Smooth muscle cell (in vitro differentiated cells): ENCODE results near the gene SSRP1. TPM values are rescaled to one million over a fixed set of nuclear protein-coding genes. Genes with fewer than 3 reads are reported as not detected.
"Not testable (repeated sequence)": the region's sequence is repeated elsewhere in the genome, so short reads cannot be mapped to it uniquely, and the experiment has no call there.

Experiments used
- DNase-seq: peaks from one replicate; lab custom pipeline; 2025; ENCODE audit not compliant: unreplicated experiment; lab: John Stamatoyannopoulos, UW
- H2AFZ ChIP-seq: fragments of 200-600 bp; sonication (generic); 2 replicates; pipeline ENCODE4 v1.6.0; 2016; ENCODE audit warnings: antibody characterized with exemption, low read depth, mild to moderate bottlenecking
- H3F3A ChIP-seq: fragments of 200-600 bp; sonication (generic); 2 replicates; pipeline ENCODE4 v1.6.0; 2017; ENCODE audit warnings: antibody characterized with exemption, low read depth
- H3K27ac ChIP-seq: fragments of 200-600 bp; sonication (generic); 2 replicates; pipeline ENCODE4 v1.5.1; 2016; ENCODE audit warnings: low read depth, mild to moderate bottlenecking
- H3K27me3 ChIP-seq: fragments of 200-600 bp; sonication (generic); 2 replicates; pipeline ENCODE4 v1.6.1; 2016; ENCODE audit warnings: low read depth, mild to moderate bottlenecking
- H3K36me3 ChIP-seq: fragments of 200-600 bp; sonication (generic); 2 replicates; pipeline ENCODE4 v1.5.1; 2016; ENCODE audit warnings: low read depth
- H3K4me1 ChIP-seq: fragments of 200-600 bp; sonication (generic); 2 replicates; pipeline ENCODE4 v1.5.1; 2016; ENCODE audit warnings: low read depth
- H3K4me2 ChIP-seq: fragments of 200-600 bp; sonication (generic); 2 replicates; pipeline ENCODE4 v1.6.0; 2016; ENCODE audit warnings: mild to moderate bottlenecking
- H3K4me3 ChIP-seq: fragments of 200-600 bp; sonication (generic); 2 replicates; pipeline ENCODE4 v1.5.1; 2016; ENCODE audit warnings: mild to moderate bottlenecking
- H3K79me2 ChIP-seq: fragments of 200-600 bp; sonication (generic); 2 replicates; pipeline ENCODE4 v1.6.0; 2016; ENCODE audit warnings: low read depth, mild to moderate bottlenecking
- H3K9ac ChIP-seq: fragments of 200-600 bp; sonication (generic); 2 replicates; pipeline ENCODE4 v1.6.0; 2016; ENCODE audit warnings: low read depth
- H3K9me3 ChIP-seq: fragments of 200-600 bp; sonication (generic); replicated peaks from 2 replicates; pipeline ENCODE4 v1.5.1; 2016; ENCODE audit warnings: low read depth
- H4K20me1 ChIP-seq: fragments of 200-600 bp; sonication (generic); 2 replicates; pipeline ENCODE4 v1.6.0; 2016; ENCODE audit warnings: low read depth
- WGBS: methylation state at CpG from one replicate; pipeline ENCODE4 v1.1.7; 2016; ENCODE audit warnings: low lambda C conversion rate; 5-methylcytosine and 5-hydroxymethylcytosine counted together
- polyA plus RNA-seq: library from polyadenylated mRNA; unstranded; fragments of >200 nt; fragmentation: Nextera tagmentation; extraction: Ambion mirVana; gene quantifications from 2 replicates; pipeline ENCODE4 v1.2.1, GENCODE V29; 2016
- total RNA-seq: library from RNA; depleted of rRNA; stranded (reverse); fragments of >200 nt; gene quantifications from 2 replicates; pipeline ENCODE4 v1.2.3, GENCODE V29; 2014
- TF ChIP-seq, protein P1 (sequence below): fragments of 200-600 bp; sonication (generic); IDR thresholded peaks from 2 replicates; pipeline ENCODE4 v1.5.1; 2017; ENCODE audit warnings: borderline replicate concordance, mild to moderate bottlenecking, antibody characterized with exemption; ENCODE audit not compliant: insufficient read depth, poor library complexity, severe bottlenecking

SSRP1 gene
- total and polyA plus RNA-seq, 2 experiments from 2014 or later, result 46.0 to 57.6 TPM

DNA sequence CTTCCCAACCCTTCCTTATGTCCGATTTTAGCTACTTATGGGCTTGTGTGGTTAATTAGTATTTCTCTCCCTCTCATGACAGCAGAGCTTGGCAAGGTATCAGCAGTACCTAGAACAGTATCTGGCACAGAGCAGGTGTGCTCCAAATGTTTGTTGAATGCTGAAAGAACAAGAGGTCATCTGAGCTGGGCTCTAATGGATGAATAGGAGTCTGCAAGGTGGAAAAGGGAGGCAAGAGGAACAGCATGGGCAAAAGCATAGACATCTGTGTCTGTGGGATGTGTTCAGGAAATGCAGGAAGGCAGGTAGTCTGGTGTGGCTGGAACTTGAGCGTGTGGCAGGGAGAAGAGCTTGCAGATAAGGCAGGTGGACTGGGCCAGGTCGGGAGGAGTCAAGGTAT is 26.2 kb upstream of the SSRP1 start:
- H2AFZ ChIP-seq, result no peak overlapping the region
- H3K36me3 ChIP-seq, result no peaks in the 10 kb centered on the region
- peaks cover 17% of the 10 kb centered on the region for H3F3A ChIP-seq
- no peak overlapping the region for H3K4me3 ChIP-seq
- no peak overlapping the region for H3K9ac ChIP-seq
- H3K27me3 ChIP-seq, result peaks cover 4% of the 10 kb centered on the region
- no peak overlapping the region for H3K4me2 ChIP-seq
- H4K20me1 ChIP-seq, result no peaks in the 10 kb centered on the region
- WGBS, result 93% methylated on average over 3 of the region's 3 CpGs
- H3K4me1 ChIP-seq, result peaks cover 31% of the 10 kb centered on the region
- TF ChIP-seq, protein P1, sequence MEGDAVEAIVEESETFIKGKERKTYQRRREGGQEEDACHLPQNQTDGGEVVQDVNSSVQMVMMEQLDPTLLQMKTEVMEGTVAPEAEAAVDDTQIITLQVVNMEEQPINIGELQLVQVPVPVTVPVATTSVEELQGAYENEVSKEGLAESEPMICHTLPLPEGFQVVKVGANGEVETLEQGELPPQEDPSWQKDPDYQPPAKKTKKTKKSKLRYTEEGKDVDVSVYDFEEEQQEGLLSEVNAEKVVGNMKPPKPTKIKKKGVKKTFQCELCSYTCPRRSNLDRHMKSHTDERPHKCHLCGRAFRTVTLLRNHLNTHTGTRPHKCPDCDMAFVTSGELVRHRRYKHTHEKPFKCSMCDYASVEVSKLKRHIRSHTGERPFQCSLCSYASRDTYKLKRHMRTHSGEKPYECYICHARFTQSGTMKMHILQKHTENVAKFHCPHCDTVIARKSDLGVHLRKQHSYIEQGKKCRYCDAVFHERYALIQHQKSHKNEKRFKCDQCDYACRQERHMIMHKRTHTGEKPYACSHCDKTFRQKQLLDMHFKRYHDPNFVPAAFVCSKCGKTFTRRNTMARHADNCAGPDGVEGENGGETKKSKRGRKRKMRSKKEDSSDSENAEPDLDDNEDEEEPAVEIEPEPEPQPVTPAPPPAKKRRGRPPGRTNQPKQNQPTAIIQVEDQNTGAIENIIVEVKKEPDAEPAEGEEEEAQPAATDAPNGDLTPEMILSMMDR, result no peak
- no peak for DNase-seq
- no peaks in the 10 kb centered on the region for H3K9me3 ChIP-seq
- H3K27ac ChIP-seq, result no peak overlapping the region
- H3K79me2 ChIP-seq, result no peaks in the 10 kb centered on the region

DNA sequence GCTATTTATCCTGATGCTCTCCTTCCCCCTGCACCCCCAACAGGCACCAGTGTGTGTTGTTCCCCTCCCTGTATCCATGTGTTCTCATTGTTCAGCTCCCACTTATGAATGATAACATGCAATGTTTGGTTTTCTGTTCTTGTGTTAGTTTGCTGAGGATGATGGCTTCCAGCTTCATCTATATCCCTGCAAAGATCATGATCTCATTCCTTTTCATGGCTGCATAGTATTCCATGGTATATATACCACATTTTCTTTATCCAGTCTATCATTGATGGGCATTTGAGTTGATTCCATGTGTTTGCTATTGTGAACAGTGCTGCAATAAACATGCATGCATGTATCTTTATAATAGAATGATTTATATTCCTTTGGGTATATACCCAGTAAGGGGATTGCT is 25.7 kb upstream of the SSRP1 start:
- H3K4me3 ChIP-seq, H3K9me3 ChIP-seq, H4K20me1 ChIP-seq, H3K27ac ChIP-seq, H3K4me2 ChIP-seq, H2AFZ ChIP-seq, H3K79me2 ChIP-seq, DNase-seq, H3K9ac ChIP-seq, H3K36me3 ChIP-seq, H3K27me3 ChIP-seq: not testable (repeated sequence)
- Histone ChIP-seq H3K4me1 (peaks cover 31% of the 10 kb centered on the region), H3F3A (peaks cover 17% of the 10 kb centered on the region)

DNA sequence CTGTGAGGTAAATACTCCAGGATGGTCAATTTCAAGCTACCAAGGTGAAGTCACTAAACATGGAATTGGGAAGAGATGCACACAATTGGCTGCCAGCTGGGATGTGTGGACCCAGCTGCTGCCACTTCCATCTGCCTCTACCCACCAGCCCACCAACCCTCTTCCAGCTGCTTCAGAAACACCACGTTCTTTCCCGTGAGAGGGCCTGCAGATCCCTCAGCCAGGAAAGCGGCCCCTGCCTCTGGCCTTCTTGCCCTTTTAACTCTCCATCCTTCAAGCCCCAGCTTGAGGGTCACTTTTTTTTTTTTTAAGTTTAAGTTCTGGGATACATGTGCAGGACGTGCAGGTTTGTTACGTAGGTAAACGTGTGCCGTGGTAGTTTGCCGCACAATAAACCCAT is 25.3 kb upstream of the SSRP1 start:
- no peak overlapping the region for H3K4me3 ChIP-seq
- TF ChIP-seq, protein P1, result no peak
- H3K4me1 ChIP-seq, result peaks cover 27% of the 10 kb centered on the region
- peaks cover 17% of the 10 kb centered on the region for H3F3A ChIP-seq
- no peaks in the 10 kb centered on the region for H4K20me1 ChIP-seq
- no peak overlapping the region for H3K27ac ChIP-seq
- peaks cover 4% of the 10 kb centered on the region for H3K27me3 ChIP-seq
- no peak overlapping the region for H3K9ac ChIP-seq
- H3K9me3 ChIP-seq, result no peaks in the 10 kb centered on the region
- H3K36me3 ChIP-seq, result no peaks in the 10 kb centered on the region
- H3K79me2 ChIP-seq, result no peaks in the 10 kb centered on the region
- no peak for DNase-seq
- no peak overlapping the region for H3K4me2 ChIP-seq
- WGBS, result 94% methylated on average over 8 of the region's 8 CpGs
- H2AFZ ChIP-seq, result no peak overlapping the region

DNA sequence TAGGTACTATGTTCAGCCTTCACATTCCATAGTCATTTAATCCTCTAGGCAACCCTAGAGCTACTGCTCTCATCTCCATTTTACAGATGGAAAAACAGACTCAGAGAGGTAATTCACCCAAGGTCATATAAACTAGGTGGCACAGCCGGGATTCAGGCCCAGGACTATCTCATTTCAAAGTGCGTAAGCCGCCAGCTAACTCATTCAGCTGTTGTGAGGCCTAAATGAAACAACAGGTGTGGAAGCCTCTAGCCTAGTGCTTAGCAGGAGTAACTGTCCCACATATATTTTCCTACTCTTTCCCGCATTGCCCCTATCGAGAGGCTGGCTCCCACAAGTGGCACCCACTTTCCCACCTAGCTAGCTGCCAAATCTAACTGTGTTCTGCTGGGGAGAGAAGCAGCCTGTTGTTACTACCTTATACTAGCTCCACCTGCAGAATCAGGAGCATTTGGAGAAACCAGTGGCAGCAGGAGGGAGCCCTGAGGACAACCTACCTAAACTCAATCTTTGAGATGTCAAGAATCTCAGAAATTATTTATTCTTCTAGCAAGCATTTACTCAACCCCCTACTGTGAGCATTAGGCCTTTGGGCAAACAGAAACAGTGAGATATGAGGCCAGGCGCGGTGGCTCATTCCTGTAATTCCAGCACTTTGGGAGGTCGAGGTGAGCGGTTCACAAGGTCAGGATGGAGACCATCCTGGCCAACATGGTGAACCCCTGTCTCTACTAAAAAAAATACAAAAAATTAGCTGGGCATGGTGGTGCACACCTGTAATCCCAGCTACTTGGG is 24.4 kb upstream of the SSRP1 start:
- 85% methylated on average over 9 of the region's 9 CpGs for WGBS
- no peak overlapping the region for H2AFZ ChIP-seq
- no peak for DNase-seq

More for the DNA sequence above, 24.4 kb upstream of the SSRP1 start:
- H3K4me1 ChIP-seq, result peaks cover 18% of the 10 kb centered on the region
- H3K36me3 ChIP-seq, result no peaks in the 10 kb centered on the region
- no peaks in the 10 kb centered on the region for H3K9me3 ChIP-seq
- TF ChIP-seq, protein P1, result no peak
- no peaks in the 10 kb centered on the region for H4K20me1 ChIP-seq
- no peak overlapping the region for H3K27ac ChIP-seq
- no peak overlapping the region for H3K4me2 ChIP-seq
- H3F3A ChIP-seq, result peaks cover 17% of the 10 kb centered on the region
- no peak overlapping the region for H3K9ac ChIP-seq
- H3K79me2 ChIP-seq, result no peaks in the 10 kb centered on the region
- H3K4me3 ChIP-seq, result no peak overlapping the region
- H3K27me3 ChIP-seq, result peaks cover 4% of the 10 kb centered on the region
